ENCODE results near the gene RND2.

- TF ChIP-seq CTCF (IDR thresholded peaks at IDR 0.05; ENCODE audit: low read depth, low read length) = no peak
- no peak for TF ChIP-seq EZH2phosphoT487 (IDR thresholded peaks at IDR 0.05; ENCODE audit: low read depth)
These were observed 10.9 kb upstream of the RND2 start for GRCh38 chr17:43014020-43014648.
